ENCODE data around the gene MAN1A2.

GRCh38 chr1:117367046-117368025 lies at the start of gene MAN1A2:
- TF ChIP-seq CTCF (IDR thresholded peaks at IDR 0.05) (no peak), REST (IDR thresholded peaks at IDR 0.05; ENCODE audit: insufficient read depth in 1 of 2, low read depth in 2 of 2, low read length in 1 of 2) (no peak), POLR2AphosphoS5 (IDR thresholded peaks at IDR 0.05; ENCODE audit: low read depth, low read length) (peak; percentile 44; the same call in 1 of the 2 replicates), SIN3A (IDR thresholded peaks at IDR 0.05; ENCODE audit: borderline replicate concordance, insufficient read depth, low read depth, low read length) (peak; percentile 51; the same call in 1 of the 2 replicates)

Data from Panc1 (cell line).